ENCODE measurements around the gene RXRG.

Gene RXRG

DNA sequence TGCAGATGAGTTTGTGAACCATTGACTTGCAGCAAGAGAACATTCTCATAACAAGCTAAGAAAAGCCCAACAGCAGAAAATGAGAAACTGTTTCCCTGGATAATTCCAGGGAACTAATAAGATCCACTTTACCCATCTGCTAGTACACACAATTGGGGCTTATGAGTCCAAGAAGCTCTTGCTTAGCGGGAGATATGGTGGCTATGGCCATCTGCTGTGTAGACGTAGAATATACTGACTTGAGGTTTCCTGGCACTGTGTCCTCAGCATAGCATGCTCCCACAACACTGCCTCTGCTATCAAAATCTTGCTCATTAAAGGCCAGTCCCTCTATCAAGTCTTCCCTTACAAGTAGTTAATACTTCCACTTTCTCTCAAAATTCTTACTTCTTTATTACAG is 6.8 kb upstream of the RXRG start:
- no peak for DNase-seq (ENCODE audit: low read depth in 3 of 3)

DNA sequence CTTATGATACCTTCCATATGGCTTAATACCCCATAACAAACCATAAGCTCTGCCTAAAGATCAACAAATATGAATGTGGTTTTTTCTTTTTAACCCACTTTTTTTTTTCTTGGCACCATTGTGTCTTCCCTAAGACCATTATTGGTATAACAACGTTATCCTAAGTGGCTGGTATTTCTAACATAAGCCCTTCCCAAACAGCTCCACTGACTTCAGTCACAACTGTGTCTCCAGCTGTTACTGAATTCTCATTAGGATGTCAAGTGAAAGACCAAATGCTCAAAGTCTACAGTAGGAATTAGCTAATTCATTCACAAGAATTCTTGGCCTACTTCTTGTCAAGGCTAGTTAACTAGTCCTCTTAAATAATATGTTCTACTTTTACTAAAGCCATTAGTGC is 4.2 kb upstream of the RXRG start:
- DNase-seq (ENCODE audit: low read depth in 3 of 3), result no peak

DNA sequence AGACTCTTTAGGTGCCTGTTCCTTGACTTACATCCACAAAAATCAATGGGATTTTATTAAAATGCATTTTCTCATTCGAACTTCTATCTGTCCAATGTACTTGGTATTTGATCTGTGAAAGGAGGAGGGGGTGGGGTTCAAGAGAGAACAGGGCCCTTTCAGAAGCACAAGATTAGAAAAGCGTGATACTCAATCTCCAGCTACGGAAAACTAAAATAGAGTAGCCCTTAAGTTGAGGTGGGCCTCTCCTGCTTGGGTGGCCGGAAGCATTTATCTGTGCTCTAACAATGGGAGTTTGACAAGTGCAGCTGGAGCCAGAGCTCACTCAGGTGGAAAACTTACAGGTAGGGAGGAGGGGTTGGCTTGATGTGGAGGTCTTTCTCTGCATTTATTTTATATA is 462 bp upstream of the RXRG start:
- no peak for DNase-seq (ENCODE audit: low read depth in 3 of 3)

DNA sequence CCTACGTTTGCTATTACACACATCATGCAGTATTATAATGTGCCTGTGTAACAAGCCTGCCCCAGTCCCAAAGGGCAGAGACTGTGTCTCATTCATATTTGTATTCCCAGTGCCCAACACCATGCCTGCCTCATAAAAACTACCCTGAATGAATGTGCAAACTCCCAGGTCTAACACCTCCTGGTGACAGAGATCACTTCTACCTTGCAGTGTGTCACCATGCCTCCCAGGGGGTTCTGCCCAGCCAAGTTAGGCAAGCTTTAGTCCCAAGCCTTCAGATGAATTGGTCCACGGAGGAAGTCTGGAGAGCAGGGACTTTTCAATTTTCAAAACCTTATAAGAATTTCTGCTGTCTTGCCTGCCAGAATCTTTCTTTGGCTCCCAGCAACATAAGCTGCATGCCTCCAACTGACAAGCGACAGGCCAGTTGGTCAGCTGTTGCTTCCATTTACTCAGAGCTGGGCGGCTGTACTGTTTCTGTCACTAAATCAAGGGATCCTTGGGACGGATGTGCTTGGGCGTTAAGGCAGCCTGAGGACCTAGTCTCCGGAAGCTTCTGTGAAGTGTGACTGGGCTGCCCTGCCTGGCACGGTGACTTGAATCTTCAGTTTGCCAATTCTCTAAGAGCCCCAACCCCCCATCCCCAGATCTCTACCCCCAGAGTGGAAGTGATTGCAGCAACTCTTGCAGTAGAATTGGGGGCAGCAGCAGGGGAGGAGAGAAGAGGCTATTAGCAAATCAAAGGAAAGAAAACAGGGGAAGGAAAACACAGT is 1.2 kb downstream of the RXRG start:
- no peak for DNase-seq (ENCODE audit: low read depth in 3 of 3)

DNA sequence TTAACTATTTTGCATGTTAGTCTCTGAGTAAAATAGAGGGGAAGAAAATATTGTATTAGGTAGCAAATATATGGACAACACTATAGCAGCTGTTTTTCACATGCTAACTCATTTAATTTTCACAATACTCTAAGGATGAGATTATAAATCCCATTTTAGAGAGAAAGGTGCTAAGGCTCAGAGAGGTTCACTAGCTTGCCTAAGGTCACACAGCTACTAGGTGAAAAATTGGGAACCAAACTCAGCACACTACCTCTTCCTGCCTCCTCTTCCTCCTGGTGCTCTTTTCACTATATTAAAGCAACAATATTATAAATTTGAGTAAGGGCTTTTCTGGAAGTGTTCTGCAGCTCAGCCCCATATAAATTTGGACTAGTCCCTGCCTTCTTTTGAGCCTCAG is 2.3 kb downstream of the RXRG start:
- DNase-seq (ENCODE audit: low read depth in 3 of 3), result no peak

DNA sequence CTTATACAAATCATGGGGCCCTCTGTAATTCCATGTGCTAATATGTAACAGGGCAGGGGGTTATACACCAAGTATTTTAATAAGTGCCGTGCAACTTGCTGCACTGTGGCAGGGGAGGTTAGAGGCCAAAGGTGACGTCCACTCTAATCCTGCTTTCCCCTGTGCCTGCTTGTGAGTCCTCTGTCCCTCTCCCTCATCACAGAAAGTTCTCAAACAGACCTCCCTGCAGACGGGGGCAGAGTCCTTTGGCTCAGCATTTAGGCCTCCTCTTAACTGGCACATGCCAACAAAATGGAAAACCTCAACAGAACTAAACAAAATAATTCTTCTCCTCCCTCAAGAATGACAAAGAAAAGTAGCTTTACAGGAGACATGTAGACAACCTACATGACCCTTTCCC is 2.9 kb downstream of the RXRG start:
- DNase-seq (ENCODE audit: low read depth in 3 of 3), result no peak

DNA sequence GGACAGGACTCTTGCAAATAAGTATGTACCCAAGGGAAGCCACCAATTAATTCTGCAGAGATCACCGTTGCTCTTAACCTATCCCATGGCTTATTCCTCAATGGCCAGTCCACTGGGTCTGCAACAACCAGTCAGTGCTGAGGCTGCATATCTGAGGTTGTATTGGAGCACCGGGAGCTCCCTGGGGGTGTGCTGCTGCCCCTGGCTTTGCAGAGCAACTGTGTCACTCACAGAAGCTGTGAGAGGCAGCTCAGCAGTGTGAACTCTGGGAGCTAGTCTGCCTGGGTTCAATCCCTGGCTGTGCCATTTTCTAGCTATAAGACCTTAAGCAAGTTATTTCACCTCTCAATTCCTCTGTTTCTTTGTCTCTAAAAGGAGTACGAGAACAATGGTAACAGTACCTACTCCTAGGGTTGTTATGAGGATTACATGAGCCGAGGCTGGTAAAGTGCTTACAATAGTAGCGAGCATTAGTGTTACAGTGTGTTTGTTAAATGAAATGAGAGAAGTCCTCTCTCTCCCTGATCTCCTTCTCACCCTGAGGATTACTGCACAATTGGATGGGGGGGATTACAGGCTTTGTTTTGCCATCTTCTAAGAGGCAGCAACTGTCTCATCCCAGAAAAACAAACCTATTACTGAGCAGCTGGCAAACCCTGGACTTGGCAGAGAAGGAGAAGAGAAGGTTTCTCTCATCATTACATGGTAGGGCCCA is 3.6 kb downstream of the RXRG start:
- DNase-seq (ENCODE audit: low read depth in 3 of 3), result no peak

DNA sequence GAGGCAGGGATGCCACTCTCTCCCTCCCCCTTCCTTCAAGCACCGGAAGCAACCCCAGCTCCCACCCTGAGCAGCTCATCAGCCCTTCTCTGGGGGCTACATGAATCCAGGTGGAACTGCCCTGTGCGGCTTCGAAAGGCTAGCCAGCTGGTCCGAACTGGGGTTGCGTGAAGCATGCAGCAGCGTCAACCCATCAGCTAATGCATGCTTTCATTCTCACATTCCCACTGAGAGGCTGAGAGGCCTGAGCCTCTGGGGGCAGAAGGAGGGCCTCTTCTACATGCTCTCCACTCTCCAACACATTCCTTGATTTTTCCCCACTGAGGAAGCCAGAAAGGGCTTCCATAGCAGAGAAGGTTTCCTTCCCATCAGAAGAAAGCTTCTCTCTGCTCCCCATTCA is 5.6 kb downstream of the RXRG start:
- no peak for DNase-seq (ENCODE audit: low read depth in 3 of 3)

DNA sequence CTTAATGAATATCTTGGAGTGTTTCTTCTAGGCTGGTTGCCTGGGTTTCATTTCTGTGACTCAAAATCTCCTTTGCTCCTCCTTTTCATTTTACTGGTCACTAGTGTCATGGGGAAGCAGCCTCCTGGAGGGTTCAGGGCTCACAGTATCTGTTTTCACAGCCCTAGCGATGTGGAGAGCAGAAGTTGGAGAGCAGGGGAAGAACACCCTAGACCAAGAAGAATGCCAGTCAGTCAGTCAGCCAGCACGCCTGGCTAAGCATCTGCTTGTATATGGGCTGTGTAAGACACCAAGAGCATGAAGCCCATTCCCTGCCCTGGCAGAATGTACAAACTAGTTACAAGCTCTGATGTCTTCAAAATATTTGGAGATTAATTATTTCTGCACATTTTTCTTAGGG is 7.9 kb downstream of the RXRG start:
- DNase-seq (ENCODE audit: low read depth in 3 of 3), result no peak

DNA sequence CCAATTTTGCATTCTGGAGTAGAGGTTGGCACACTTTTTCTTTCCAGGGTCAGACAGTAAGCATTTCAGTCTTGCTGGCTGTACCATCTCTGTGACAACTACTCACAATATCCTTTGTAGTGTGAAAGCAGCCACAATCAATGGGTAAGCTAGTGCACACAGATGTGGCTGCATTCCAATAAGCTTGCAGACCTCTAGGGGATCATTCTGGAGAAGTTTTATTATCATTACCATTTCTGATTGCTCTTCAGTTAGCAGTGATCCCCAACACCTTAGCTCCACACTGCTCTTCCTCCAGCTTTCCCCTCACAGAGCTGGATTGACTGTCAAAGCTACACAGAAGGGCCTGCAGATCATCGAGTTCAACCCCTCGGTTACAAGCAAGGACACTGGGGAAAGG is 9.1 kb downstream of the RXRG start:
- no peak for DNase-seq (ENCODE audit: low read depth in 3 of 3)

DNA sequence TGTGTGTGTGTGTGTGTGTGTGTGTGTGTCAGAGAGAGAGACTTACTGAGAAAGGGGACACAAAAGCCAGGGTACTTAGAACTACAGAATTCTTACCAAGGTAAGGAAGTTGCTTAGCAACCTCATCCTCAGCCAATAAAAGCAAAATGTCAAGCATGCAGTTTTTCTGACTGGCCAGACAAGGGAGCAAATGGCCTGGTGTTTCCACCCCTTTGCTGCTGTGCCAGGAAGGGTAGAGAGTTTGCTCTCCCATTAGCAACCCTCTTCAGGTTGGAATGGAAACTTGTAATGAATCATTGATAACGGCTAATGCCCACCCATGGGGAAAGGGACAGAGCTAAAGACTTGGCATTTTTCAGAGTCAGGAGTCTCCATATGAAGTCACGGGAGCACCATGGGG is 10.6 kb downstream of the RXRG start:
- no peak for DNase-seq (ENCODE audit: low read depth in 3 of 3)

DNA sequence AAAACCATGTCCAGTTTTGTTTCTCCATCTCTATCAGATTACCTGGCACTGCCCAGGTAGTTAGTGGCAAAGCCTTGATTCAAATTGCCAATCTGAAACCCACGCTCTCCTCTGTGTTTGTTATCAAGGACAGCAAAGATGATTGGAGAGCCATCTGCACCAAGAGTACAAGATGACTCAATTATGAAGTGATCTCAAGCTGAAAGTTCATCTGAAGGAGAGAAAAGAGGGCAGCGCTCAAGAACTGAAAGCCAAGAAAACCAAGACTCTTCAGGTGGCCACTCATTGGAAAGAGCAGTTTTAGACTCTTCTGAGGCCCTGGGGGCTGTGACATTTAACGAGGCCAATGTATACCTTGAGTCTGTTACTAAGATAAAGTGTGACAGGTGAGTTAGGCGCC is 13.8 kb downstream of the RXRG start:
- no peak for DNase-seq (ENCODE audit: low read depth in 3 of 3)

DNA sequence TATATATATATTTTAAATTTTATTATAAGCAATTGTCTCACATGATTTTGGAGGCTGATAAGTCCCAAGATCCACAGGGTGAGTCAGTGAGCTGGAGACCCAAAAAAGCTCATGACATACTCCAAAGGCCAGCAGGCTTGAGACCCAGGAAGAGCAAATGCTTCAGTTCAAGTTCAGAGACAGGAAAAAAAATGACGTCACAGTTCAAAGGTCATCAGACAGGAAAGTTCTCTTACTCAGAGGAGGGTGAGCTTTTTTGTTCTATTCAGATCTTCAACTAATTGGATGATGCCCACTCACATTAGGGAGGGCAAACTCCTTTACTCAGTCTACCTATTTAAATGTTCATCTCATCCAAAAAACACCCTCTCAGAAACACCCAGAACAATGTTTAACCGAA is 18.2 kb downstream of the RXRG start:
- no peak for DNase-seq (ENCODE audit: low read depth in 3 of 3)

DNA sequence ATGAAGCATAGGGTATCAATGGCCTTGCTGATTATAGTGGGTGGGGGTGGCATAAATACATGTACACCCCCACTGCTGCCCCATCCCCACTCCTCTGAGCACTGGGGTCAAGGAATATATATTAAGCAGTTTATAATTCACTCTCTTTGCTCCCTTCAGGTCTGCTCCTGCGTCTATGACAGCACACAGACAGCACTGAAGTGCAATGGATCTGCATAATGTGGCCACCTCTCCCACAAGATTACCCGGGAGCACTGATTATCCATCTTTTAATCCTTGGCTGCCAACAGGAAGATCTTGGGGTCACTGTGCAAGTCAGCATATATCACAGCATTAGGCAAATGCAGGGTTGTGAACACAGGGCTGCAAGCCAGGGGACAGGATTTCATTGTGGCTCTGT is 19.3 kb downstream of the RXRG start:
- DNase-seq (ENCODE audit: low read depth in 3 of 3), result no peak

DNA sequence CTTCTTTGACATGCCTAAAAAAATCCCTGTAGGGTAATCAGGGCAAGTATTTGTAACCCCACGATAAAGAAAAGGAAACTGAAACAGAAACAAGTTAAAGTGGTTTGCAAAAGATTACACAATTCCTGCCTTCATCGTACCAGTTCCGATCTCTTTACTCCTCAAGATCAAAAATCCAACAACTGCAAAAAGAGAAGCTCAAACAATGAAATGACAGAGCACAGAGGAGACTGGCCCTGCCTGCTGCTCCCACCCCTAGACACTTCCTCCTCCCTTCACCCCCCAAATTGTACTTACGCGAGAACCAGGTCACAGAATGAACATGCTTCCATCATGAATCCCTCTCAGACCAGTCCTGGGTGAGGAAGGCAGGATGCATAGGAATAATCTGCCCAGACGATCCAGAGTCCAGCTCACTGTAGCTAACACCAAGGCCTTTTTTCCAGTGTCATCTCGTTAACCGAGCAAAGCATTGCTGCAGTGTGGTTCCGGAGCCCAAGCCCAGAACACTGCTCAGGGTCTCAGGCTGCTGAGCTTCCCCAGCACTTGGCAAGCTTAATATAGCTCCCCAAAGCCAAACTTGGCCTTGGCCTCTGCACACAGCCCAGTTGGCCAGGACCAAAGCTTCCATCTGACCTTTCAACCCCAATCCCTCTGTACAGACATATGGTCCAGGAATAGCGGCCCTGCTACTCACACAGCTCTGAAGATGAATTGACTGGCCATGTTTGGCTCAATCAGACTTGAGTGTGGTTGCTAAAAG is 20.3 kb downstream of the RXRG start:
- DNase-seq (ENCODE audit: low read depth in 3 of 3), result no peak

DNA sequence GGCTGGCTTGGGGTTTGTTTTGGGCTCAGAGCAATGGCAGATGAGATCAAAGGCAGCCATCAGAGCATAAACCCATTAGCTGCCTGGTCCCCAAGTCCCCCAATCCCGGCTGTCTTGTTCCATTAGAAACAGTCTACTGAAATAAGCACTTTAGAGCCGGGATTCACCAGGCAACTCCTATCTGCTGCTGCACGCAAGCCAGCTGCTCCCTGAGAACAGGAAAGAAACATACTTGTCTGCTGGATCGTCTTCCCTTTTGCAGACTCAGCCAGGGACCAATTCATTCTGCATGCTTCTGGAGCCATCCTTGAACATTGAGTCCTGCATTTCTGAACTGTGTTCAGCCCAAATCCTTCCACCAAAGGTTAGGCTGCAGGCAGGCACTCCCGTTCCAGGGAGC is 21.8 kb downstream of the RXRG start:
- no peak for DNase-seq (ENCODE audit: low read depth in 3 of 3)

DNA sequence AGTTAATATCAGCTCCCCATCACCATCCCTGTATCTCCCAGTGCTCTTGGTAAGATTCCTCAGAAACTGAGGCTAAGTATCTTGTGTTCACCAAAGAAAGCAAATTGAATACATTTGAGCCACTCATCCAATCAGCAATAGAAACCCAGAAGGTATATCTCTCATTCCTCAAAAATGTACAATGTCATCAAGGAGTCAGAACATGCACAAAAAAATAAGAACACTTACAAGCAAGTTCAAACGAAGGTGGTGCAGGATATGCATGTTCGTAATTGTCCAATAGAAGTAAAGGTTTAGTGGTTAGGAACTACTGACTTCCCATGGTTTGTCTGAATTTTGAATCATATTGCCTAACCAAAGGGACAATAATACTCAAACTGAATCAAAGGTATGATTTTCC is 24.3 kb downstream of the RXRG start:
- no peak for DNase-seq (ENCODE audit: low read depth in 3 of 3)

DNA sequence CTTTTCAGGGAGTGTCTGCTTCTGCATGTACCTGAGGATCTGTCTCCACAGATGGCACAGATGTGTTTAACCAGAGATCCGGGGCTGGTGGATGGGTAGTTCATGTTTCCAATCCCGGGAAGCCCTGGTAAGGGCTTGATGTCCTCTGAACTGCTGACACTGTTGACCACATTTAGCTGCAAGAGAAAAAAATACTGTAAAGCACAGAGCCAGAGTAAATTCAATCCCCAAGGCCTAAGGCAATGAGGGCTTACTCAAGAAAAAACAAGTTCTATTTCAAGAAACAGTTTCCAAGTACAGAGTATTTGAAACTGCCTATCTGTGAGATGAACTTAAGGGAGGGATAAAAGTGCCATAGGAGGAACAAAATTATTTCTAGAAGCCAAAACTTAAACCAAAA is 25.1 kb downstream of the RXRG start:
- DNase-seq (ENCODE audit: low read depth in 3 of 3), result no peak

DNA sequence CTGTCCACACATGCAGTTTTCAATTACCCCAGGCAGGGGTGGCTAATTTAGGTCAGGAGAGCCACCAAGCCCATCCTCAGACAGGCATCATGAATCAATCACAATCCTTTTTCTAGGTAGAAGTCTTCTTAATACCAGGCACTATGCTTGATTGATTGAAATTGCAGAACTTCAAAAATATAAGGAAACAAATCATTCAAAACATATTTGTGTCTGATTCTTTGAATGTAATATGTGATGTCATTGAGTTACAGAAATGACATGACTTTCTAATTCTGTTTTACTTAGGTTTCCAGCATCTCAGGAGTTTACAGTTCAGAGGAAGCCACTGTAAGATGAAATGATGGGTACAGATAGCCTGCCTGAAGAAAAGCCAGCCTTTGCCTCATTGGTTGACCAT is 26.7 kb downstream of the RXRG start:
- no peak for DNase-seq (ENCODE audit: low read depth in 3 of 3)

DNA sequence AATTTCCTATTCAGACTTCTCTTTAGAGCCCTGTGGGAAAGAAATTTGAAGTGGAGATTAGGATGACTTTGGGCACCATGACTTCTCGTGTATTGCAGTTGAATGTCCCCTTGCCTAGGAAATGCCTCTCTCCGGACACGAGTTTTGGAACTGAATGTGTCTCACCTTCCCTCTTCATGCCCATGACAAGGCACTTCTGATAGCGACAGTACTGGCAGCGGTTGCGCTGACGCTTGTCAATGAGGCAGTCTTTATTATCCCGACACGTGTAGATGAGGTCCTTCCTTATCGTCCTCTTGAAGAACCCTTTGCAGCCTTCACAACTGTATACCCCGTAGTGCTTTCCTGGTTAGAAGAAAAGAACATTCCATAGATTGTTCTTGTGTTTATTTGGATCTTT is 28.1 kb downstream of the RXRG start:
- DNase-seq (ENCODE audit: low read depth in 3 of 3), result no peak

DNA sequence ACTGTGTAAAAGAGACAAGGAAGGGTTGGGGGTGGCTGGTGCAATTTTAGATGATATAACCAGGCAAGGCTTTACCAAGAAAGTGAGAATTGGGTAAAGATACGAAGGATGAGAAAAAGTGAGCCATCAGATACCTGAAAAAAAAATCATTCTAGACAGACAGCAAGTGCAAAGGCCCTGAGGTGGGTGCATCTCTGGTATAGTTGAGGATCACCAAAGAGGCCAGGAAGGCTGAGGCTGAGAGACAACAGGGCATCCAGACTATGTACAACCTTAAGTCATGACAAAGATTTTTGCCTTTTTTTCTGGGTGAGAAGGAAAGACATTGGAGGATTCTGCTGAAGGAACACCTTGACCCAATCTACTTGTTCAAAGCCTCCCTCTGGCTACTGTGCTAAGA is 29.9 kb downstream of the RXRG start:
- no peak for DNase-seq (ENCODE audit: low read depth in 3 of 3)

DNA sequence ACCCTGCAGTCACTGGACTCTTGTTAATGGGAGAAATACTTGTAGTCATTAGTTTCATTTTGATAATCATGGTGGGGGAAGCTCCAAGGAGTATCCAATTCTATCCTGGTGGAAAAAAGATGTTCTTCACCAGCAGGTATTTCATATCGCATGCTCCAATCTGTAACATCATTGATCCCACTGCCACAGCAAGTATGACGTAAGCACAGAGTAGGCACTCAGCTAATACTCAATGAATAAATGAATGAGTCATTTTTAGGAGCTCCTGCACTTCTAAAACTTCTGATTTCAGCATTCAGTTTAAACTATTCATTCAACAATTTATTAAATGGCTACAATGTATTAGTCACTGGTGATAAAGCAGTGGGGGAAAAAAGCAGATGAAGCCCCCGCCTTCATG is 30.3 kb downstream of the RXRG start:
- no peak for DNase-seq (ENCODE audit: low read depth in 3 of 3)

DNA sequence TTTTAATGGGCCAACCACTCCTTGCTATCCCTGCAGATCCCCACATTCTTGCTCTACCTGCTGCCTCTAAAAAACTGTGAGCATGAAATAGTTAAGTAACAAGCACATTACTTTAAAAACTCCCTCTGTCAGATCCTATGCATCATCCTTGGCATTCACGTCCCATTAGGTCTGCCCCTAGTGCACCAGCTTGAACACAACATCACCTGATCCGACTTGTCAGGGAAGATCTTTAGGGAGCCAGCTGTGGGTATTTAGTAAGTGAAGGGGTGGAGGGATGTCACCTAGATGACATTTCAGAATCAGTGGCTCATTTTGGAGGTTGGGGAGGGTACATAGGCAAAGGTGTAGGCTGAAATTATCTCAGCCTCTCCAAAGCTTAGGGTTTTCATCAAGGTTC is 33.5 kb downstream of the RXRG start:
- DNase-seq (ENCODE audit: low read depth in 3 of 3), result no peak
